ENCODE data around the gene SMS.

SMS gene

GRCh38 chrX:22041907-22042530 lies 101.5 kb downstream of the SMS start:
- no peak for DNase-seq

DNA sequence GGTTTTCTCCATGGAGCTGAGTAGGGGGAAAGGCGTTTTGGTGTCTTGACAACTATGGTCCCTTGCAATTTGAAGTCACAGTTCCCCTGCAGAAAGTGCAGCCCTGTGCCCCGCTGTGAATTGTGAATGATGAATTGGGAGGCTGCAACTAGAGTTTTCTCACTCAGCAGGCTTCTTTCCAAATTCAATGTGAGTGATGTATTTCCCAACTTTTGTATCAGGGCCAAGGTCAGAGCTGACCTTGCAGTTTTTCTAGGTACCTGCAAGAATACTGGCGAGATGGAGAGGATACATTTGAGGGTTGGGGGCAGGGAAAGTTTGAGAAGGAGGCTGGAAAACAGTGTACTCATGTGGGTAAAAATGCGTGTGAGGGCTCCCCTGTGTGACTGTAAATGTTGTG lies 103.4 kb downstream of the SMS start:
- DNase-seq, result no peak

Data from suppressor macrophage (primary cell).